H1 (cell line): ENCODE results near the gene ADAMTS13. TPM values are rescaled to one million over a fixed set of nuclear protein-coding genes. Genes with fewer than 3 reads are reported as not detected.

Experiments
- CTCF ChIA-PET: fragments of 300-600 bp; sonication (Branson Sonifier 250); formaldehyde crosslinking; loops from one replicate; lab custom pipeline; 2021; ENCODE audit not compliant: partially characterized antibody; lab: Charles Lee
- POLR2A ChIA-PET: fragments of 300-600 bp; sonication (Branson Sonifier 250); formaldehyde crosslinking; loops from one replicate; lab custom pipeline; 2021; ENCODE audit warnings: inconsistent platforms; ENCODE audit not compliant: partially characterized antibody; lab: Charles Lee
- DNase-seq, 2 experiments: peaks; one replicate each; pipeline versions ENCODE4 v3.0.0 to v3.0.0-alpha.2; 2010 to 2022; ENCODE audit warnings: low spot score in 2 of 2, low read depth in 1 of 2, mixed read lengths in 1 of 2
- FAIRE-seq: peaks from 2 replicates; lab custom pipeline; 2011; peaks lifted over from hg19 to GRCh38; lab: Jason Lieb, UNC
- H2AFZ ChIP-seq: 2 replicates; pipeline ENCODE4 v1.8.1; 2012; ENCODE audit warnings: low read length, inconsistent platforms
- H2AK5ac ChIP-seq: 2 replicates; pipeline ENCODE4 v1.6.1; 2013; ENCODE audit warnings: low read depth, low read length
- H2BK120ac ChIP-seq: replicated peaks from 2 replicates; pipeline ENCODE3; 2013; ENCODE audit warnings: low read depth, low read length, inconsistent platforms
- H2BK12ac ChIP-seq: 2 replicates; pipeline ENCODE4 v1.6.1; 2013; ENCODE audit warnings: low read depth, low read length
- H2BK15ac ChIP-seq: 2 replicates; pipeline ENCODE4 v1.6.1; 2013; ENCODE audit warnings: low read length
- H2BK20ac ChIP-seq: 2 replicates; pipeline ENCODE4 v1.6.1; 2013; ENCODE audit warnings: low read length
- H2BK5ac ChIP-seq: 2 replicates; pipeline ENCODE4 v1.6.1; 2013; ENCODE audit warnings: low read depth, low read length
- H3K14ac ChIP-seq: 2 replicates; pipeline ENCODE4 v1.6.1; 2013; ENCODE audit warnings: inconsistent platforms; ENCODE audit not compliant: insufficient read length
- H3K18ac ChIP-seq: 2 replicates; pipeline ENCODE4 v1.6.1; 2013; ENCODE audit warnings: low read length; ENCODE audit errors: extremely low read depth
- H3K23ac ChIP-seq: 2 replicates; pipeline ENCODE4 v1.6.1; 2013; ENCODE audit warnings: inconsistent platforms; ENCODE audit not compliant: insufficient read length
- H3K23me2 ChIP-seq: 2 replicates; pipeline ENCODE4 v1.6.1; 2013; ENCODE audit warnings: low read depth, low read length
- H3K27ac ChIP-seq: 2 replicates; pipeline ENCODE4 v1.6.1; 2011; ENCODE audit warnings: low read depth, low read length, inconsistent platforms
- H3K27me3 ChIP-seq, 4 experiments: replicated peaks in 1 of 4; 1 replicate in 1 of 4; 2 replicates in 3 of 4; pipeline versions ENCODE4 v1.6.1 to v1.8.1; 2011 to 2013; ENCODE audit warnings: low read length in 3 of 4, mild to moderate bottlenecking in 3 of 4, inconsistent platforms in 2 of 4, mixed read lengths in 2 of 4, moderate library complexity in 1 of 4; ENCODE audit not compliant: control insufficient read depth in 3 of 4, insufficient read depth in 3 of 4; ENCODE audit errors: extremely low read depth in 1 of 4
- H3K36me3 ChIP-seq, 4 experiments: 2 replicates each; pipeline versions ENCODE4 v1.6.1 to v1.8.1; 2011 to 2013; ENCODE audit warnings: mild to moderate bottlenecking in 4 of 4, low read length in 3 of 4, moderate library complexity in 2 of 4, control low read depth in 1 of 4, inconsistent platforms in 1 of 4; ENCODE audit not compliant: insufficient read depth in 4 of 4, control insufficient read depth in 2 of 4
- H3K4ac ChIP-seq: replicated peaks from 2 replicates; pipeline ENCODE3; 2013; ENCODE audit warnings: low read length, low read depth, mixed read lengths, inconsistent platforms; ENCODE audit not compliant: insufficient read length
- H3K4me1 ChIP-seq, 4 experiments: replicated peaks in 1 of 4; 1 replicate in 1 of 4; 2 replicates in 3 of 4; pipeline versions ENCODE4 v1.6.1 to v1.8.1; 2011 to 2013; ENCODE audit warnings: low read length in 3 of 4, inconsistent platforms in 2 of 4, mixed read lengths in 1 of 4; ENCODE audit not compliant: insufficient read depth in 4 of 4, control insufficient read depth in 3 of 4
- H3K4me2 ChIP-seq, 2 experiments: 2 replicates each; pipeline versions ENCODE4 v1.6.1 to v1.8.1; 2011 to 2013; ENCODE audit warnings: low read depth in 2 of 2, low read length in 2 of 2, control low read depth in 1 of 2, inconsistent platforms in 1 of 2, mild to moderate bottlenecking in 1 of 2; ENCODE audit not compliant: insufficient read depth in 1 of 2
- H3K4me3 ChIP-seq, 4 experiments: fragments of 200-600, 300-600 bp in 1 of 4; sonication (generic), shearing (Covaris generic), sonication (Bioruptor Twin) in 1 of 4; 2 replicates each; pipeline versions ENCODE4 v1.5.1 to v1.8.1; 2011 to 2016; ENCODE audit warnings: low read length in 4 of 4, low read depth in 3 of 4, control low read depth in 2 of 4, inconsistent platforms in 2 of 4, mild to moderate bottlenecking in 2 of 4, mixed read lengths in 1 of 4, moderate library complexity in 1 of 4; ENCODE audit not compliant: insufficient read depth in 2 of 4; ENCODE audit errors: extremely low read depth in 1 of 4
- H3K56ac ChIP-seq: replicated peaks from 2 replicates; pipeline ENCODE3; 2013; ENCODE audit warnings: low read depth, mild to moderate bottlenecking, mixed read lengths, low read length, inconsistent platforms; ENCODE audit not compliant: insufficient read length
- H3K79me1 ChIP-seq: 2 replicates; pipeline ENCODE4 v1.6.1; 2013; ENCODE audit warnings: low read depth, low read length, control low read depth
- H3K79me2 ChIP-seq, 2 experiments: 2 replicates each; pipeline versions ENCODE4 v1.6.1 to v1.8.1; 2012 to 2013; ENCODE audit warnings: low read length in 2 of 2, mild to moderate bottlenecking in 2 of 2, inconsistent platforms in 1 of 2; ENCODE audit not compliant: insufficient read depth in 2 of 2, control insufficient read depth in 1 of 2
- H3K9ac ChIP-seq, 4 experiments: replicated peaks in 1 of 4; 1 replicate in 1 of 4; 2 replicates in 3 of 4; pipeline versions ENCODE4 v1.6.1 to v1.8.1; 2011 to 2013; ENCODE audit warnings: low read depth in 3 of 4, low read length in 3 of 4, control low read depth in 2 of 4, mild to moderate bottlenecking in 2 of 4, moderate library complexity in 2 of 4, inconsistent platforms in 1 of 4; ENCODE audit errors: extremely low read depth in 1 of 4
- H3K9me3 ChIP-seq, 2 experiments: 2 replicates each; pipeline versions ENCODE4 v1.6.1 to v1.8.1; 2012 to 2013; ENCODE audit warnings: mild to moderate bottlenecking in 2 of 2, moderate library complexity in 2 of 2, control low read depth in 1 of 2, inconsistent platforms in 1 of 2, low read depth in 1 of 2, low read length in 1 of 2, mixed read lengths in 1 of 2; ENCODE audit not compliant: insufficient read depth in 2 of 2
- H4K20me1 ChIP-seq, 2 experiments: replicated peaks in 1 of 2; 2 replicates each; pipeline versions ENCODE3 to v1.8.1; 2011 to 2013; ENCODE audit warnings: inconsistent platforms in 2 of 2, low read length in 2 of 2, mild to moderate bottlenecking in 1 of 2; ENCODE audit not compliant: insufficient read depth in 2 of 2, control insufficient read depth in 1 of 2
- H4K5ac ChIP-seq: 2 replicates; pipeline ENCODE4 v1.6.1; 2013; ENCODE audit warnings: low read length, low read depth, mixed read lengths, inconsistent platforms; ENCODE audit not compliant: insufficient read length
- H4K8ac ChIP-seq: 2 replicates; pipeline ENCODE4 v1.8.0; 2013; ENCODE audit warnings: mild to moderate bottlenecking, moderate library complexity, low read length, inconsistent platforms; ENCODE audit not compliant: insufficient read depth; ENCODE audit errors: extremely low read depth
- H4K91ac ChIP-seq: replicated peaks from 2 replicates; pipeline ENCODE3; 2013; ENCODE audit warnings: low read length, mixed read lengths, inconsistent platforms; ENCODE audit not compliant: insufficient read length
- CTCF ChIP-seq, 3 experiments: IDR thresholded peaks; 1 replicate in 2 of 3; 2 replicates in 1 of 3; pipeline versions ENCODE4 v1.5.1 to v1.6.1; 2011; ENCODE audit warnings: low read length in 3 of 3, mild to moderate bottlenecking in 3 of 3, inconsistent platforms in 2 of 3, low read depth in 1 of 3, moderate library complexity in 1 of 3; ENCODE audit not compliant: insufficient read depth in 1 of 3; ENCODE audit errors: control extremely low read depth in 1 of 3
- EZH2 ChIP-seq: fragments of 200-600 bp; sonication (generic); IDR thresholded peaks from 2 replicates; pipeline ENCODE4 v1.7.1; 2012; ENCODE audit warnings: low read depth, mild to moderate bottlenecking, moderate library complexity, low read length, inconsistent platforms; ENCODE audit not compliant: severe bottlenecking
- WGBS, 2 experiments: shearing (Covaris generic) in 1 of 2; methylation state at CpG; one replicate each; pipeline versions ENCODE4 v1.1.6 to v1.1.7; 2013 to 2015; ENCODE audit warnings: low lambda C conversion rate in 2 of 2, mixed read lengths in 2 of 2, inconsistent platforms in 1 of 2, low coverage in 1 of 2, missing lambda C conversion rate in 1 of 2; ENCODE audit not compliant: insufficient replicate concordance in 2 of 2, insufficient coverage in 1 of 2, insufficient read length in 1 of 2; ENCODE audit errors: extremely low coverage in 1 of 2, missing lambda C conversion rate in 1 of 2; 5-methylcytosine and 5-hydroxymethylcytosine counted together
- polyA plus RNA-seq, 7 experiments: library from polyadenylated mRNA; depleted of rRNA in 3 of 7; stranded (reverse) in 5 of 7; unstranded in 2 of 7; fragments of >200 nt in 5 of 7; fragments of 200-250 nt in 2 of 7; gene quantifications; 1 replicate in 5 of 7; 2 replicates in 1 of 7; 4 replicates in 1 of 7; pipeline versions ENCODE4 v1.2.1 to v1.2.3, GENCODE V29; 2011 to 2013; ENCODE audit warnings: missing spikeins in 2 of 7, mixed read lengths in 2 of 7
- total RNA-seq: library from RNA; stranded (reverse); fragmentation: NEBNext Ultra II Directional; extraction: Animal tissue kit (Norgen Biotek cat#: 25700); gene quantifications from 2 replicates; pipeline ENCODE4 v1.2.1, GENCODE V29; 2021

Gene ADAMTS13
- total and polyA plus RNA-seq, 2 of the 8 experiments (the other 6 are each of a cell fraction or from before 2014, with no cell fraction given), result 4.4 to 5.8 TPM

- DNase-seq, result no peak
- no peak overlapping the region for H2AFZ ChIP-seq
- CTCF ChIA-PET, result interaction anchor here (0.9 to 2.7 kb wide), 5 partner anchors 10 to 221 kb away, joined by 3 to 13 read pairs (median 3); no protein-coding TSS in a partner anchor
Observed at GRCh38 chr9:133493428-133493827, 71.3 kb downstream of the ADAMTS13 start.

More at GRCh38 chr9:133493428-133493827, 71.3 kb downstream of the ADAMTS13 start:
- Histone ChIP-seq H3K23ac (no peak overlapping the region), H3K4me1 (no peaks in the 10 kb centered on the region; a peak in 1 of 7 replicates), H3K9me3 (peaks cover 0 to 2% of the 10 kb centered on the region in 2 experiments; a peak in 1 of 4 replicates), H2BK20ac (no peak overlapping the region), H4K5ac (no peak overlapping the region), H3K79me2 (no peaks in the 10 kb centered on the region; a peak in 1 of 4 replicates), H2BK120ac (no peak overlapping the region), H3K4me3 (no peak overlapping the region), H4K20me1 (peaks cover 0 to 11% of the 10 kb centered on the region in 2 experiments), H2BK12ac (no peak overlapping the region), H3K27me3 (peaks cover 0 to under 1% (median 0%) of the 10 kb centered on the region in 4 experiments; a peak in 1 of 7 replicates), H3K23me2 (peaks cover 9% of the 10 kb centered on the region), H2AK5ac (no peak overlapping the region), H3K4ac (no peak overlapping the region), H3K79me1 (peaks cover 2% of the 10 kb centered on the region; the same call in 1 of the 2 replicates), H4K8ac (peak overlapping the region; percentile 35; the same call in 1 of the 2 replicates), H4K91ac (no peak overlapping the region), H3K4me2 (no peak overlapping the region), H3K27ac (no peak overlapping the region), H3K14ac (no peak overlapping the region), H2BK5ac (no peak overlapping the region), H3K36me3 (peaks cover 0 to 3% (median 0%) of the 10 kb centered on the region in 4 experiments; a peak in 1 of 8 replicates), H3K56ac (no peak overlapping the region), H2BK15ac (no peak overlapping the region), H3K18ac (no peak overlapping the region), H3K9ac (no peak overlapping the region)
- TF ChIP-seq EZH2 (no peak), CTCF (IDR thresholded peaks at IDR 0.05; ENCODE audit: control extremely low read depth in 1 of 3, insufficient read depth in 1 of 3, low read depth in 1 of 3, low read length in 3 of 3) (peak in 1 of 3 experiments; percentile 1; a peak in 1 of 4 replicates)
- WGBS, 2 experiments, result 88% methylated on average over 10 of the region's 11 CpGs; no CpG with 5 or more reads in 1 of the 2 experiments
- FAIRE-seq, result no peak
- POLR2A ChIA-PET, result no interaction called here
